Gastroesophageal sphincter (tissue), 4 donors: ENCODE results near the gene CDH4. TPM values are rescaled to one million over a fixed set of nuclear protein-coding genes. Genes with fewer than 3 reads are reported as not detected.

Experiments used
- ATAC-seq: fragments of 150-250 bp; one replicate; pipeline ENCODE4 v1.9.1; 2016; ENCODE audit warnings: mild to moderate bottlenecking, moderate library complexity
- H3K27ac ChIP-seq, 4 donors: fragments of 200-600 bp; sonication (generic) in 3 of 4; 1 replicate in 3 of 4; 2 replicates in 1 of 4; pipeline ENCODE4 v1.5.1; 2016 to 2019
- H3K27me3 ChIP-seq: fragments of 200-600 bp; sonication (generic); one replicate; pipeline ENCODE4 v1.5.1; 2019
- H3K36me3 ChIP-seq, 2 donors: fragments of 200-600 bp; sonication (generic); one replicate each; pipeline ENCODE4 v1.5.1; 2019; ENCODE audit warnings: control low read depth in 1 of 2
- H3K4me1 ChIP-seq, 3 donors: fragments of 200-600 bp; sonication (generic); 1 replicate in 2 of 3; 2 replicates in 1 of 3; pipeline ENCODE4 v1.5.1; 2016 to 2019; ENCODE audit warnings: control low read depth in 2 of 3
- H3K4me3 ChIP-seq, 2 donors: fragments of 200-600 bp; sonication (generic); one replicate each; pipeline ENCODE4 v1.5.1; 2019; ENCODE audit warnings: mild to moderate bottlenecking in 1 of 2, moderate library complexity in 1 of 2
- H3K9me3 ChIP-seq, 3 donors: fragments of 200-600 bp; sonication (generic); one replicate each; pipeline ENCODE4 v1.5.1; 2017 to 2019; ENCODE audit warnings: control low read depth in 2 of 3
- EP300 ChIP-seq: sonication (generic); formaldehyde crosslinking; IDR thresholded peaks from one replicate; pipeline ENCODE4 v1.6.1; 2017; ENCODE audit warnings: antibody characterized with exemption, mild to moderate bottlenecking
- POLR2A ChIP-seq, 2 donors: fragments of 450-650 bp; IDR thresholded peaks; one replicate each; pipeline ENCODE4 v1.6.1; 2017; ENCODE audit warnings: antibody characterized with exemption in 2 of 2, mild to moderate bottlenecking in 2 of 2, moderate library complexity in 1 of 2
- POLR2AphosphoS5 ChIP-seq: sonication (generic); formaldehyde crosslinking; IDR thresholded peaks from one replicate; pipeline ENCODE4 v1.6.1; 2017; ENCODE audit warnings: antibody characterized with exemption
- WGBS, 2 donors: methylation state at CpG; one replicate each; pipeline ENCODE4 v1.1.5; 2018; ENCODE audit warnings: low coverage in 1 of 2; 5-methylcytosine and 5-hydroxymethylcytosine counted together
- total RNA-seq, 4 donors: library from RNA; depleted of rRNA; stranded (reverse); fragments of >200 nt; gene quantifications; one replicate each; pipeline ENCODE4 v1.1.0, GENCODE V29; 2016
- TF ChIP-seq, protein P1 (sequence below), 4 experiments: fragments of 200-600 bp in 2 of 4; fragments of 450-650 bp in 2 of 4; sonication (generic) in 1 of 4; IDR thresholded peaks; one replicate each; pipeline ENCODE4 v1.5.1; 2017 to 2019; ENCODE audit warnings: antibody characterized with exemption in 4 of 4, mild to moderate bottlenecking in 2 of 4, moderate library complexity in 2 of 4

Gene CDH4
- total RNA-seq, 4 donors from 2014 or later, result under 0.01 to 1.5 (median 0.42) TPM; not detected in 1

DNA sequence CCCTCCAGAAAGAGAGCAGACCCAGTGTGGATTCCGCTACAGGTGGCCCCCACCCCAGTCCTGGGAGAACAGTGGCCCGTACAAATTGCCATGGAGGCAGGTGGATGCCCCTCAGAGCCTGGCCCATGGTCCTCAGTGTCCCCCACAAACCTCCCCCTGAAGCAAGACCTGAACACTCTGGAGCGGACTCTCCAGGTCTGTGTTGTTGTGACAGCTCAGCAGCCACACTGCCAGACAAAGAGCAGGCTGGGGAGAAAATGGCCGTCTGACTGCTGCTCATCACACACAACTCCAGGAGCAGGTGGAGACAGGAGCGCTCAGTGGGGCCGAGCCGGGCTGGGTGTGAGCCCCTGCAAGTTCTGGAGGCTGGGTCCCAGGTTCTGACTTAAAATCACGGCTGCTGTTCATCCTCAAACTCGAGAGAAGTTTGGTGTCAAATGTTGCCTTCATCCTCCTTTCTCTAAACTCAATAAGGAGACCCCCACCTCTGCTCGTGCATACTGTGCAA, 241.8 kb downstream of the CDH4 start:
- Histone ChIP-seq H3K36me3 (no peaks in the 10 kb centered on the region), H3K27ac (no peak overlapping the region), H3K4me1 (no peaks in the 10 kb centered on the region), H3K27me3 (peaks cover 29% of the 10 kb centered on the region), H3K4me3 (no peak overlapping the region), H3K9me3 (no peaks in the 10 kb centered on the region)
- TF ChIP-seq, protein P1, sequence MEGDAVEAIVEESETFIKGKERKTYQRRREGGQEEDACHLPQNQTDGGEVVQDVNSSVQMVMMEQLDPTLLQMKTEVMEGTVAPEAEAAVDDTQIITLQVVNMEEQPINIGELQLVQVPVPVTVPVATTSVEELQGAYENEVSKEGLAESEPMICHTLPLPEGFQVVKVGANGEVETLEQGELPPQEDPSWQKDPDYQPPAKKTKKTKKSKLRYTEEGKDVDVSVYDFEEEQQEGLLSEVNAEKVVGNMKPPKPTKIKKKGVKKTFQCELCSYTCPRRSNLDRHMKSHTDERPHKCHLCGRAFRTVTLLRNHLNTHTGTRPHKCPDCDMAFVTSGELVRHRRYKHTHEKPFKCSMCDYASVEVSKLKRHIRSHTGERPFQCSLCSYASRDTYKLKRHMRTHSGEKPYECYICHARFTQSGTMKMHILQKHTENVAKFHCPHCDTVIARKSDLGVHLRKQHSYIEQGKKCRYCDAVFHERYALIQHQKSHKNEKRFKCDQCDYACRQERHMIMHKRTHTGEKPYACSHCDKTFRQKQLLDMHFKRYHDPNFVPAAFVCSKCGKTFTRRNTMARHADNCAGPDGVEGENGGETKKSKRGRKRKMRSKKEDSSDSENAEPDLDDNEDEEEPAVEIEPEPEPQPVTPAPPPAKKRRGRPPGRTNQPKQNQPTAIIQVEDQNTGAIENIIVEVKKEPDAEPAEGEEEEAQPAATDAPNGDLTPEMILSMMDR (IDR thresholded peaks at IDR 0.05), result no peak
- TF ChIP-seq POLR2A (IDR thresholded peaks at IDR 0.05) (no peak), EP300 (no peak), POLR2AphosphoS5 (no peak)
- no peak for ATAC-seq
- WGBS, 2 donors, result 39 to 63% methylated on average over 3 to 5 of the region's 10 CpGs

DNA sequence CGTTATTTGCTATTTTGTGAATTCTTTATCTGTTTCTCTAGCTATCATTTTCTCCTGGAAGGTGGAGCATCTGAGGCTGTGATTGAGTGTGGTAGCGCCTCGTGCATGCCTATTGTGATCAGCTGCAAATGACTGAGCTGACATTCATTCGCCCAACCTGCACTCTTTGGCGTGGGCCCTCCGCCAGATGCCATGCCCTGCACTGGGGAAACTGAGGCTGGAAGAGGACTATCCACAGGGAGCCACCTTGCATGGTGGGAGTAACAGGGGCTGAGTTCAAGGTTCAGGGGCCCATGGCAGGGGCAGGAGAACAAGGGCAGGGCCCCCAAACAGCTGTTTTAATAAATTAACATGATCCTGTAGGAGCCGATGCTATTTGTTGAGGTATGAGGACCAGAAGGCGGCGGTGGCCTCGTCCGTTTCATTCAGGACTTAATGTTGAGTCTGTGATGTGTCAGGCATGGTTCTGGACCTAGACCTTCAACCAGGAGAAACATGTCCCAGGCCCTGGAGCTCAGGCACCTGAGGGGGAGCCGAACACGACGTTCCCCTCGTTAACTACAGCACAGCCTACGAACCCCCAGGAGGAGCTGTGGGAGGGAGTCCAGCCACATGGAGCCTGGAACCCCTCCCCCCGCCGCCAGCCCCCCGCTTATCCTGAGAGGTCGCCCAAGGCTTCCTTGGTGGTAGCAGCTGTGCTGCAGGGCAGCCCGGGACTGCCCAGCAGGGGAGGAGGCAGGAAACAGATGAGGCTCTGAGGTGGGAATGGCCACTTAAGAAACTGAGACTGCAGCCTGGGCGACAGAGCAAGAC, 242.9 kb downstream of the CDH4 start:
- peaks cover 39% of the 10 kb centered on the region for H3K27me3 ChIP-seq
- no peaks in the 10 kb centered on the region for H3K4me1 ChIP-seq
- H3K4me3 ChIP-seq, result no peak overlapping the region
- H3K27ac ChIP-seq, result no peak overlapping the region
- no peaks in the 10 kb centered on the region for H3K9me3 ChIP-seq
- no peak for ATAC-seq
- 73 to 80% methylated on average over 4 to 10 of the region's 22 CpGs for WGBS, 2 donors
- H3K36me3 ChIP-seq, result no peaks in the 10 kb centered on the region
- TF ChIP-seq POLR2AphosphoS5 (no peak), EP300 (no peak), POLR2A (IDR thresholded peaks at IDR 0.05) (no peak)
- TF ChIP-seq, protein P1 (IDR thresholded peaks at IDR 0.05), result no peak

DNA sequence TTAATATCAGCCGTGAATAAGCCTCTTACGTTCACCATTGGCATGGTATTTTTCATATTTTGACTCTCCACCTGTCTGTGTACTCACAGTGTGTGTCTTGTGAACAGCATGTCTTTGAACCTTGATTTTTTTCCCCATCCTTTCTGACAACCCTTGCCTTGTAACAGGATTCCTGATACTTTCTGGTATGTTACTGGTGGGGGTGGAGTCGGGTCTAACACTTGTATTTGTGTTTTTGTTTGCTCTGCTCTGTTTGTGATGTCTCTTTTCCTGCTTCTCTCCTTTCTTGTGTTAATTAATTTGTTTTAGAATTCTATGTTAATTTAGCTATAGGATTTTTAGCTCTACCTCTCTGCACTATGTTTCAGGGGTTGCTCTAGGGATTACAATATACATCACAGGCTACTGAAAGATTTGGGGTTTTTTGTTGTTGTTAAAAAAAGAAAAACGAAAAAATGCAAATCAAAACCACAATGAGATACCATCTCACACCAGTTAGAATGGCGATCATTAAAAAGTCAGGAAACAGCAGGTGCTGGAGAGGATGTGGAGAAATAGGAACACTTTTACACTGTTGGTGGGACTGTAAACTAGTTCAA, 245.1 kb downstream of the CDH4 start:
- H3K4me1 ChIP-seq, result no peaks in the 10 kb centered on the region
- WGBS, 2 donors, result 10 to 11% methylated on average over 4 to 5 of the region's 5 CpGs
- no peak overlapping the region for H3K27ac ChIP-seq
- no peaks in the 10 kb centered on the region for H3K9me3 ChIP-seq
- no peak for TF ChIP-seq POLR2A (IDR thresholded peaks at IDR 0.05)
- TF ChIP-seq POLR2AphosphoS5, result no peak
- no peak for TF ChIP-seq EP300
- TF ChIP-seq, protein P1 (IDR thresholded peaks at IDR 0.05), result no peak
- ATAC-seq, result no peak
- H3K4me3 ChIP-seq, result no peak overlapping the region
- H3K36me3 ChIP-seq, result no peaks in the 10 kb centered on the region
- H3K27me3 ChIP-seq, result peaks cover 39% of the 10 kb centered on the region

DNA sequence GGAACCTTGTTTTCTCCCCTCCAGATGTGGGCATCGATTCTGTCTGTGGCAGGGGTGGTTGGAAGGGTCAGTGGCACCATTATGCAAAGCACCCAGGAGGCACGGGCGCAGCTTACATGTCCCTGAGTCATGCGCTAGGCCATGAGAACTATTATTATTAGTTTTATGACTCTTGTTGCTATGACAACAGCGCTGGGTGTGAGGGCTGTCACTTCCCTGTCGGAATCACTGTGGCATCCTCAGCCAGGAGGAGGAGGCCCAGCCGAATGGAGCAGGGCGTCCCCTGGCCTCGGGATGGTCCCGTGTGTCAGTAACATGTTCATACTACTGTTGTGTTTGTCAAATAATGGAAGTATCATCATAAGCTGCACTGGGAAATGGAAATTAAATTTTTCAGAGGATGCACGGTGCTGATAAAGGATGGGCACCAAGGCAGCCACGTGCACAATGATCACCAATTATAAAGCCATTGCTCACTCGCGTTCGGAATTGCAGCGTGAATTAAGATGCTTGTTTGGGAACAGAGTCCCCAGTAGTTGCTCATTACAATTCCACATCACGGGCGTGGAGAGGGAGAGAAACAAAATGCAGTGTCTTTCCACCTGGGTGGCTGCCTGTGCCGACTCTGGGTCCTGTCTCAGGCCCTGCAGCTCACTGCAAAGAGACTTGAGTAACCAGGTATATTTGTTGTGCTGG, 247.9 kb downstream of the CDH4 start:
- H3K9me3 ChIP-seq, result no peaks in the 10 kb centered on the region
- no peak for TF ChIP-seq POLR2AphosphoS5
- H3K27ac ChIP-seq, result no peak overlapping the region
- no peaks in the 10 kb centered on the region for H3K36me3 ChIP-seq
- no peak for ATAC-seq
- 72 to 86% methylated on average over 9 to 12 of the region's 19 CpGs for WGBS, 2 donors
- H3K27me3 ChIP-seq, result peaks cover 38% of the 10 kb centered on the region
- no peaks in the 10 kb centered on the region for H3K4me1 ChIP-seq
- H3K4me3 ChIP-seq, result no peak overlapping the region

DNA sequence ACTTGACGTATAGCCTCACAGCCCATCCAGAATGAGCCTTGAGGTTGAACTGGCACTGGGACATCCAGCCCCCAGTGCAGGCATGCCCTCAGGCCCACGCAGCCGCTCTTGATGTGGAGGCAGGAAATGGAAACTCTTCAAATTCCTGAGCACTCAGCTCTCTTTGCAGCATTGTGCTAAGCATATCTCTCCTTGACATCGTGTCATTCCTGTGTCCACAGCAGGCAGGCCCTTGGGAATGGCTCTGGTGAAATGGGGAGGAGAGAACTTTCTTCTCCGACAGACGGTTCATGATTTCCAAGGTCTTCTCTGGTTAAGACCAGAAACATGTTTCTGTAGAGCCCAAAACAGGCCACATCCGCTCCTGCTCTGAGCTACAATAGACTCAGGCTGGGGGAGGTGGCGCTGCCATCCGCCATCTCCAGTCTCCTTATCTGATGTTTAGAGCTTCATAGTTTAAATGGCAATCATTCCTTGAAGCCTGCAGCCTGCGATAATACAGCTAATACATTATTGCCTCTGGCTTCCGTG, 248.8 kb downstream of the CDH4 start:
- WGBS, 2 donors, result 29 to 51% methylated on average over 3 to 7 of the region's 11 CpGs
- ATAC-seq, result no peak
- no peak for TF ChIP-seq POLR2A (IDR thresholded peaks at IDR 0.05)
- TF ChIP-seq, protein P1 (IDR thresholded peaks at IDR 0.05), result no peak
- TF ChIP-seq POLR2AphosphoS5, result no peak
- TF ChIP-seq EP300, result no peak
- H3K9me3 ChIP-seq, result no peaks in the 10 kb centered on the region
- no peak overlapping the region for H3K4me3 ChIP-seq
- H3K4me1 ChIP-seq, result no peaks in the 10 kb centered on the region
- H3K36me3 ChIP-seq, result no peaks in the 10 kb centered on the region
- peaks cover 39% of the 10 kb centered on the region for H3K27me3 ChIP-seq
- no peak overlapping the region for H3K27ac ChIP-seq
